Gastrocnemius medialis (tissue), 4 donors: ENCODE data around the gene CPTP. TPM values are rescaled to one million over a fixed set of nuclear protein-coding genes. Genes with fewer than 3 reads are reported as not detected.

Experiments
- ATAC-seq, 2 donors: fragments of 150-250 bp; one replicate each; pipeline ENCODE4 v1.9.1; 2016
- DNase-seq, 2 donors: peaks; one replicate each; pipeline ENCODE4 v3.0.0-alpha.2; 2019
- H3K27ac ChIP-seq, 4 donors: fragments of 200-600 bp; sonication (generic); 1 replicate in 1 of 4; 2 replicates in 3 of 4; pipeline ENCODE4 v1.5.1; 2016 to 2018; ENCODE audit warnings: mild to moderate bottlenecking in 2 of 4, moderate library complexity in 1 of 4
- H3K27me3 ChIP-seq, 3 donors: fragments of 200-600 bp; sonication (generic) in 2 of 3; 1 replicate in 1 of 3; 2 replicates in 2 of 3; pipeline versions ENCODE4 v1.5.1 to v1.6.0; 2016 to 2019; ENCODE audit warnings: mild to moderate bottlenecking in 1 of 3, moderate library complexity in 1 of 3
- H3K36me3 ChIP-seq, 2 donors: fragments of 200-600 bp; sonication (generic) in 1 of 2; one replicate each; pipeline ENCODE4 v1.5.1; 2017 to 2018
- H3K4me1 ChIP-seq, 2 donors: fragments of 200-600 bp; sonication (generic) in 1 of 2; one replicate each; pipeline ENCODE4 v1.5.1; 2016 to 2017; ENCODE audit warnings: mild to moderate bottlenecking in 2 of 2
- H3K4me3 ChIP-seq, 4 donors: fragments of 200-600 bp; sonication (generic) in 3 of 4; 1 replicate in 1 of 4; 2 replicates in 3 of 4; pipeline ENCODE4 v1.5.1; 2016 to 2019; ENCODE audit warnings: mild to moderate bottlenecking in 2 of 4
- H3K9me3 ChIP-seq, 3 donors: fragments of 200-600 bp; sonication (generic) in 2 of 3; 1 replicate in 1 of 3; 2 replicates in 2 of 3; pipeline ENCODE4 v1.5.1; 2016 to 2019
- POLR2A ChIP-seq, 2 donors: fragments of 450-650 bp; IDR thresholded peaks; one replicate each; pipeline ENCODE4 v1.6.1; 2017; ENCODE audit warnings: antibody characterized with exemption in 2 of 2, mild to moderate bottlenecking in 2 of 2, moderate library complexity in 2 of 2
- in situ Hi-C, 4 donors: fragments of 200-750 bp; cut with MboI; loops; one replicate each; pipeline versions ENCODE4 v1.15.0 to v1.8.0; 2017; ENCODE audit warnings: low sequenced_read_pairs in 4 of 4
- intact Hi-C: fragments of 100-400 bp; cut with DNase I; formaldehyde crosslinking; loops from one replicate; pipeline ENCODE4 v1.15.1; 2023; ENCODE audit warnings: low total_unique reads
- total RNA-seq, 4 donors: library from RNA; depleted of rRNA; stranded (reverse); fragments of >200 nt; gene quantifications; one replicate each; pipeline versions ENCODE4 v1.1.0 to v1.2.3, GENCODE V29; 2016
- TF ChIP-seq, protein P1 (sequence below), 5 experiments: fragments of 450-650 bp in 3 of 5; fragments of 200-600 bp in 2 of 5; sonication (generic) in 2 of 5; IDR thresholded peaks in 4 of 5; conservative IDR thresholded peaks in 1 of 5; 1 replicate in 4 of 5; 2 replicates in 1 of 5; pipeline ENCODE4 v1.5.1; 2016 to 2019; ENCODE audit warnings: antibody characterized with exemption in 5 of 5, mild to moderate bottlenecking in 3 of 5, moderate library complexity in 3 of 5

The CPTP gene
- total RNA-seq, 4 donors from 2014 or later, result 22.7 to 64.9 (median 34.0) TPM

DNA sequence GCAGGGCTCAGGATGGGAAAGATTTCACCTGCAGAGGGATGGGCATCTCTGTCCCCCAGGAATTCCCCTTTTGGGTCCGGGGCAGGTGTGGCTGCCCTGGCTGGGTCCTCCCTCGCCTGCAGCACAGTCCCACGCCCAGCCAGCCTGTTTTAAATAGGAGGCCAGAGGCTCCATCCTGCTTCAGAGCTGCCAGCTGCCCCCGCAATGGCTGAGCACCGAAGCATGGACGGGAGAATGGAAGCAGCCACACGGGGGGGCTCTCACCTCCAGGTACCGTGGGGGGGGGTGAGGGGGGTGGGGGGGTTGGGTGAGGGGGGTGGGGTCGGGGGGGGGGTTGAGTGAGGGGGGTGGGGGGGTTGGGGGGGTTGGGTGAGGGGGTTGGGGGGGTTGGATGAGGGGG is 40.8 kb upstream of the CPTP start:
- H3K27ac ChIP-seq, result no peak overlapping the region
- H3K9me3 ChIP-seq, result no peaks in the 10 kb centered on the region
- ATAC-seq, result no peak
- no peak for DNase-seq
- no peak overlapping the region for H3K4me3 ChIP-seq
- no peaks in the 10 kb centered on the region for H3K36me3 ChIP-seq
- peaks cover 15 to 34% (median 24%) of the 10 kb centered on the region in 3 donors for H3K27me3 ChIP-seq
- TF ChIP-seq, protein P1, sequence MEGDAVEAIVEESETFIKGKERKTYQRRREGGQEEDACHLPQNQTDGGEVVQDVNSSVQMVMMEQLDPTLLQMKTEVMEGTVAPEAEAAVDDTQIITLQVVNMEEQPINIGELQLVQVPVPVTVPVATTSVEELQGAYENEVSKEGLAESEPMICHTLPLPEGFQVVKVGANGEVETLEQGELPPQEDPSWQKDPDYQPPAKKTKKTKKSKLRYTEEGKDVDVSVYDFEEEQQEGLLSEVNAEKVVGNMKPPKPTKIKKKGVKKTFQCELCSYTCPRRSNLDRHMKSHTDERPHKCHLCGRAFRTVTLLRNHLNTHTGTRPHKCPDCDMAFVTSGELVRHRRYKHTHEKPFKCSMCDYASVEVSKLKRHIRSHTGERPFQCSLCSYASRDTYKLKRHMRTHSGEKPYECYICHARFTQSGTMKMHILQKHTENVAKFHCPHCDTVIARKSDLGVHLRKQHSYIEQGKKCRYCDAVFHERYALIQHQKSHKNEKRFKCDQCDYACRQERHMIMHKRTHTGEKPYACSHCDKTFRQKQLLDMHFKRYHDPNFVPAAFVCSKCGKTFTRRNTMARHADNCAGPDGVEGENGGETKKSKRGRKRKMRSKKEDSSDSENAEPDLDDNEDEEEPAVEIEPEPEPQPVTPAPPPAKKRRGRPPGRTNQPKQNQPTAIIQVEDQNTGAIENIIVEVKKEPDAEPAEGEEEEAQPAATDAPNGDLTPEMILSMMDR (IDR thresholded peaks at IDR 0.05 in 4 of 5, conservative IDR thresholded peaks at IDR 0.05 in 1 of 5), result no peak
- no peak for TF ChIP-seq POLR2A (IDR thresholded peaks at IDR 0.05)
- peaks cover 0 to 6% of the 10 kb centered on the region in 2 donors for H3K4me1 ChIP-seq
- intact Hi-C loops, result no loop called here
- in situ Hi-C loops, result no loop called here

DNA sequence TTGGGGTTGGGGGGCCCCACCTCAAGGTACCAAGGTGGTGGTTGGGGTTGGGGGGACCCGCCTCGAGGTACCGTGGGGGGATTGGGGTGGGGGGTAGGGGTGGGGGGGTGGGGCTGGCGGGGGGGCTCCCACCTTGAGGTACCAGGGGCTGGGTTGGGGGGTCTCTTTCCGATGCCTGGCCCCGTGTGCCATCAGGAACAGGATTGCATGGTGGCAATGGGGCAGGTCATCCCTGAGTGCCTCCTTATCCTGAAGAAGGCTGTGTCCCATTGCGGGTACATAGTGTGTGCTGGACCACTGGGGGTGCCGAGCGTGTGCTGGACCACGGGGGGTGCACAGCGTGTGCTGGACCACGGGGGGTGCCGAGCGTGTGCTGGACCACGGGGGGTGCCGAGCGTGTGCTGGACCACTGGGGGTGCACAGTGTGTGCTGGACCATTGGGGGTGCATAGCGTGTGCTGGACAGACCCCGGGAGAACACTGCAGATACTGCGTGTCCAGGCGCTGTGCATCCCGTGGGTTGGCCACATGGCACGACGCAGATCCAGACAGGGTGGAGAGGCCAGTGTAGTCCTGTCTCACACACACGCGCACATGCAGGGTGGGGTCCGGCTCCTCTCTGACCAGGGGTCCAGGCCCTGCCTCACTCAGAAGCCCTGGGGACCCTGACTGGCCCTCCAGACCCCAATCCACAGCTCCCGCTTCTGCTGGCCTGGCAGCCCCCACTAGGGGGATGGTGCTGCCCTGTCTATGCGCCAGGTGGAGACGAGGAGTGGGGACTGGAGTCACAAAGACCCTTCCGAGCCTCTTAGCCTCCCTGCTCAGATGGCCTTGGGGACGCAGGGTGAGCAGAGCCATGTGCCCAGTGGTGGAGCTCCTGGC is 40.1 kb upstream of the CPTP start:
- peaks cover 15 to 34% (median 24%) of the 10 kb centered on the region in 3 donors for H3K27me3 ChIP-seq
- no peak overlapping the region for H3K27ac ChIP-seq
- no peaks in the 10 kb centered on the region for H3K36me3 ChIP-seq
- H3K4me1 ChIP-seq, result peaks cover 0 to 6% of the 10 kb centered on the region in 2 donors
- intact Hi-C loops (no loop called here), in situ Hi-C loops (no loop called here)
- DNase-seq (no peak), ATAC-seq (no peak)
- H3K9me3 ChIP-seq, result no peaks in the 10 kb centered on the region
- H3K4me3 ChIP-seq, result no peak overlapping the region
- TF ChIP-seq, protein P1 (IDR thresholded peaks at IDR 0.05 in 4 of 5, conservative IDR thresholded peaks at IDR 0.05 in 1 of 5), result no peak
- no peak for TF ChIP-seq POLR2A (IDR thresholded peaks at IDR 0.05)

DNA sequence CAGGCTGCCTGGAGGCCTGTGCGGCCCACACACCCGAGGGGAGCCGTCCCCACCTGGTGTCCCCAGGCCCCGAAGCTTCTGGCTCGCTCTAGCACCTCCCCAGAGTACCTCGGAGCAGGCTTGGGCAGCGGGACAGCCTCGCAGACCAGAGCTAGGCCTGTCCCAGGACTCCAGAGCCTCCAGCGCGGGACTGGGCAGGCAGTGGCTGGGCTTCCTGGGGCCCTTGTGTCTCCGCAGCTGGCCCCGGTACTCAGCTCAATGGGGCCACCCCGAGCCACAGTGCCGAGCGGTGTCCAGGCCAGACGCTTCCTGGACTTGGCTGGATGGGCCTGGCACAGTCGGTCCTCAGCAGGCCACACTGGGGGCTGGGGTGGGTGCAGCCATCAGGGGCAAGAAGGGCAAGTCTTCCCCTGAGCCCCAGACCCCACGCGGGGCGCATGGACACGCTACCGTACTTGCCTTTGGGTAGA is 39.5 kb upstream of the CPTP start:
- no peak for DNase-seq
- in situ Hi-C loops, result no loop called here

GRCh38 chr1:1285611-1286311 is 38.8 kb upstream of the CPTP start:
- in situ Hi-C loops (no loop called here), intact Hi-C loops (no loop called here)
- Histone ChIP-seq H3K4me1 (peaks cover 0 to 6% of the 10 kb centered on the region in 2 donors), H3K27me3 (peaks cover 15 to 34% (median 24%) of the 10 kb centered on the region in 3 donors), H3K4me3 (no peak overlapping the region), H3K36me3 (no peaks in the 10 kb centered on the region), H3K9me3 (no peaks in the 10 kb centered on the region), H3K27ac (no peak overlapping the region)
- ATAC-seq (no peak), DNase-seq (no peak)
- TF ChIP-seq POLR2A (IDR thresholded peaks at IDR 0.05), result no peak

More for the DNA sequence above, 39.5 kb upstream of the CPTP start:
- intact Hi-C loops, result no loop called here
- no peak overlapping the region for H3K27ac ChIP-seq
- no peaks in the 10 kb centered on the region for H3K9me3 ChIP-seq
- peaks cover 0 to 6% of the 10 kb centered on the region in 2 donors for H3K4me1 ChIP-seq
- H3K4me3 ChIP-seq, result no peak overlapping the region
- no peak for TF ChIP-seq POLR2A (IDR thresholded peaks at IDR 0.05)
- TF ChIP-seq, protein P1 (IDR thresholded peaks at IDR 0.05 in 4 of 5, conservative IDR thresholded peaks at IDR 0.05 in 1 of 5), result no peak
- H3K36me3 ChIP-seq, result no peaks in the 10 kb centered on the region
- ATAC-seq, result no peak
- H3K27me3 ChIP-seq, result peaks cover 15 to 34% (median 24%) of the 10 kb centered on the region in 3 donors
